Ovary (tissue), 9 donors: ENCODE results near the gene CREM. TPM values are rescaled to one million over a fixed set of nuclear protein-coding genes. Genes with fewer than 3 reads are reported as not detected.

ENCODE experiments used
- DNase-seq, 5 donors: peaks; one replicate each; pipeline ENCODE4 v3.0.0-alpha.2; 2019 to 2020
- H3K27ac ChIP-seq, 2 donors: fragments of 200-600 bp; one replicate each; pipeline versions ENCODE4 v1.5.1 to v1.8.0; 2019 to 2022
- H3K27me3 ChIP-seq: fragments of 200-600 bp; one replicate; pipeline ENCODE4 v1.8.0; 2022
- H3K36me3 ChIP-seq: fragments of 200-600 bp; sonication (generic); one replicate; pipeline ENCODE4 v1.5.1; 2019
- H3K4me1 ChIP-seq: one replicate; pipeline ENCODE4 v1.8.1; 2013; ENCODE audit warnings: mild to moderate bottlenecking, moderate library complexity; ENCODE audit not compliant: insufficient read depth
- H3K4me3 ChIP-seq: fragments of 200-600 bp; sonication (generic); one replicate; pipeline ENCODE4 v1.5.1; 2017
- H3K9me3 ChIP-seq, 2 donors: fragments of 200-600 bp in 1 of 2; sonication (generic) in 1 of 2; one replicate each; pipeline versions ENCODE4 v1.5.1 to v1.8.1; 2013 to 2019; ENCODE audit warnings: mild to moderate bottlenecking in 1 of 2, moderate library complexity in 1 of 2
- EP300 ChIP-seq: sonication (generic); formaldehyde crosslinking; IDR thresholded peaks from one replicate; pipeline ENCODE4 v1.6.1; 2017; ENCODE audit warnings: antibody characterized with exemption
- POLR2A ChIP-seq: fragments of 450-650 bp; IDR thresholded peaks from one replicate; pipeline ENCODE4 v1.6.1; 2017; ENCODE audit warnings: antibody characterized with exemption, mild to moderate bottlenecking, moderate library complexity
- WGBS, 3 donors: extraction: QIAGEN DNeasy Blood & Tissue Kit in 1 of 3; methylation state at CpG; one replicate each; pipeline versions ENCODE4 v1.1.5 to v1.1.7; 2013 to 2017; 5-methylcytosine and 5-hydroxymethylcytosine counted together
- intact Hi-C, 4 donors: fragments of 100-400 bp; cut with DNase I; formaldehyde crosslinking; loops; one replicate each; pipeline versions ENCODE4 v1.11.0 to v1.15.1; 2022 to 2023
- polyA plus RNA-seq, 2 donors: library from polyadenylated mRNA; stranded (reverse); fragments of 200-250 nt in 1 of 2; fragments of 350-450 nt in 1 of 2; fragmentation: Illumina TruSeq in 1 of 2; extraction: RNeasy Lipid Tissue Mini Kit (QIAGEN cat#74804) in 1 of 2; gene quantifications; one replicate each; pipeline ENCODE4 v1.2.3, GENCODE V29; 2013 to 2014
- total RNA-seq, 7 donors: library from RNA; depleted of rRNA in 2 of 7; stranded (reverse); fragments of >200 nt in 2 of 7; fragmentation: NEBNext Ultra II Directional in 3 of 7; extraction: Animal tissue kit (Norgen Biotek cat#: 25700) in 3 of 7; gene quantifications; one replicate each; pipeline versions ENCODE4 v1.1.0 to v1.2.4, GENCODE V29; 2016 to 2023
- TF ChIP-seq, protein P1 (sequence below), 3 donors: fragments of 450-650 bp in 2 of 3; fragments of 200-600 bp in 1 of 3; IDR thresholded peaks; one replicate each; pipeline versions ENCODE4 v1.5.1 to v1.8.0; 2016 to 2022; ENCODE audit warnings: antibody characterized with exemption in 3 of 3, mild to moderate bottlenecking in 1 of 3
- donor health status: DM: no; HTN: no; CAD: no; lungs with moderate emphysema.
- donor health status: DM: no; HTN: no; CAD: no.
- donor health status: Bipolar disorder and iron deficiency.
- donor health status: DM: yes; HTN: yes; CAD: no.
- donor health status: DM: no; HTN: no; CAD: no.
- donor health status: DM: yes; HTN: yes; CAD: no.

CREM gene
- total and polyA plus RNA-seq, 9 donors, result 24.4 to 87.2 (median 41.5) TPM

DNA sequence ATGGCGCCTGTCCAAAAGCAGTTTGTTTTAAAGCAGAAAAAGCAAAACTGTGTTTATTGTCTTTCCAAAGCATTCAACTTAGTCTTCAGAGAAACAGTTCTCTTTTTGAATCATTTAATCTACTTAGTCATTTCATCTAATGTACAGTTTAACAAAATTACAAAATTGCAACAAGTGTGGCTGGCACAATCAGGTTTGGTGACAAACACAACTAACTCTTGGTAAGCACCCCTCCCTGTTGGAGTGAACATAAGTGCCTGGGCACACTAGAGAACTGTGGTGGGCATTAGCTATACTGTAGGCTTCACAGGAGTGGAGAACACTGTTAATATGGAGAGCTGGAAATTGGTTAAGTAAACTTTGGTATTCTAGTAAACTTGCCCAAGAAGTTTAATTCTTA, 6.9 kb downstream of the CREM start:
- intact Hi-C loops, result no loop called here
- TF ChIP-seq POLR2A, result no peak
- TF ChIP-seq, protein P1, sequence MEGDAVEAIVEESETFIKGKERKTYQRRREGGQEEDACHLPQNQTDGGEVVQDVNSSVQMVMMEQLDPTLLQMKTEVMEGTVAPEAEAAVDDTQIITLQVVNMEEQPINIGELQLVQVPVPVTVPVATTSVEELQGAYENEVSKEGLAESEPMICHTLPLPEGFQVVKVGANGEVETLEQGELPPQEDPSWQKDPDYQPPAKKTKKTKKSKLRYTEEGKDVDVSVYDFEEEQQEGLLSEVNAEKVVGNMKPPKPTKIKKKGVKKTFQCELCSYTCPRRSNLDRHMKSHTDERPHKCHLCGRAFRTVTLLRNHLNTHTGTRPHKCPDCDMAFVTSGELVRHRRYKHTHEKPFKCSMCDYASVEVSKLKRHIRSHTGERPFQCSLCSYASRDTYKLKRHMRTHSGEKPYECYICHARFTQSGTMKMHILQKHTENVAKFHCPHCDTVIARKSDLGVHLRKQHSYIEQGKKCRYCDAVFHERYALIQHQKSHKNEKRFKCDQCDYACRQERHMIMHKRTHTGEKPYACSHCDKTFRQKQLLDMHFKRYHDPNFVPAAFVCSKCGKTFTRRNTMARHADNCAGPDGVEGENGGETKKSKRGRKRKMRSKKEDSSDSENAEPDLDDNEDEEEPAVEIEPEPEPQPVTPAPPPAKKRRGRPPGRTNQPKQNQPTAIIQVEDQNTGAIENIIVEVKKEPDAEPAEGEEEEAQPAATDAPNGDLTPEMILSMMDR (IDR thresholded peaks at IDR 0.05), result no peak
- TF ChIP-seq EP300, result no peak
- Histone ChIP-seq H3K9me3 (no peaks in the 10 kb centered on the region), H3K27me3 (no peaks in the 10 kb centered on the region), H3K27ac (no peak overlapping the region), H3K4me1 (peaks cover 3% of the 10 kb centered on the region), H3K4me3 (no peak overlapping the region), H3K36me3 (no peaks in the 10 kb centered on the region)
- WGBS, 3 donors, result 89 to 98% (median 93%) methylated on average over 1 of the region's 1 CpG
- DNase-seq, result no peak

DNA sequence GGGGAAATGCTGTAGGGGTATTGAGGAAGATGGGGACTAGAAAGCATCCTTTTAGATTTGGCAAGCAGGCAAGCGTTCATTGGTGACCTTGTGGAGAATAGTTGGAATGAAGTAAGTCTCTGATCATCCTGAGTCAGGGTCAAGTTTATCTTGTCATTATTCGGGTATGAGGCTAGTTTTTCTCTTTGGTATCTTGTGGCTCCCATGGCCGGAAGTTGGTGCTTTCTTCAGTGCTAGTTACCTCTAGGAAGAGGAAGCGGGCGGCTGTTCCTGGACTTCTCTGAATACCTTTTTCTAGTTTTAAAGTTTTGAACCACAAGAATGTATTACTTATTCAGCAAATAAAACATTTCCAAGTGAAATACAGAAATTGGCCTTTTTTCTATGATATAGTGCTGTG, 9.2 kb downstream of the CREM start:
- DNase-seq, result no peak
- WGBS, 3 donors, result 48 to 61% (median 50%) methylated on average over 5 of the region's 5 CpGs
- H3K4me3 ChIP-seq, result no peak overlapping the region
- TF ChIP-seq POLR2A (no peak), EP300 (no peak)
- TF ChIP-seq, protein P1 (IDR thresholded peaks at IDR 0.05), result no peak
- no peaks in the 10 kb centered on the region for H3K27me3 ChIP-seq
- H3K9me3 ChIP-seq, result no peaks in the 10 kb centered on the region
- intact Hi-C loops, result no loop called here
- H3K4me1 ChIP-seq, result no peaks in the 10 kb centered on the region
- no peak overlapping the region for H3K27ac ChIP-seq
- no peaks in the 10 kb centered on the region for H3K36me3 ChIP-seq

DNA sequence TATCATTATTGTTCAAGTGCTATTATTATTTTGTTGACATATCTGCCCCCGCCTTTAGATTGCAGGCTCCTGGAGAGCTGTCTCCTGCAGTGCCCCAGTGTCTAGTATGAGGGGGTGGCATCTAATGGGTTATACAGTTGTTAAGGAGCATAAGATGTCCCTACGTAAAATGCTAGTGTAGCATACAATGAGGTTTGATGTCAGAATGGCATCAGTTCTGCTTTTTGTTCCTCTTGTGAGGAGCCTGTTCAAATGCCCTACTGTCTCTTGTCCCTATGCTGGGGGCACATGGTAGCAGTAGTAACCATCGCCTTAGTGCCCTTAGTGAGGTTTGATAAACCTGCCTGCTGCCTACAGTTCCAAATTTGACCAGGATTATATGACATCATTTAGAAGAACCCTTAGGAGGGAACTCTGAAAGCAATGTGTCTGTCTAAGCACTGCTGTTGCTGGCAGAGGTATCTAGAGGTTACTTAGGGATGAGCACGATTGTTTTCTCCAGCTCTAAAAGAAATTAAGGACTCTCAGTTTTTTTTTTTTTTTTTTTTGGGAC, 9.7 kb downstream of the CREM start:
- H3K4me3 ChIP-seq, result no peak overlapping the region
- H3K27me3 ChIP-seq, result no peaks in the 10 kb centered on the region
- 82 to 89% (median 87%) methylated on average over 4 of the region's 4 CpGs for WGBS, 3 donors
- no peak overlapping the region for H3K27ac ChIP-seq
- no peaks in the 10 kb centered on the region for H3K36me3 ChIP-seq
- no peaks in the 10 kb centered on the region for H3K4me1 ChIP-seq
- H3K9me3 ChIP-seq, result no peaks in the 10 kb centered on the region
- TF ChIP-seq, protein P1 (IDR thresholded peaks at IDR 0.05), result no peak
- TF ChIP-seq EP300 (no peak), POLR2A (no peak)
- intact Hi-C loops, result no loop called here
- no peak for DNase-seq

- Histone ChIP-seq H3K9me3 (no peaks in the 10 kb centered on the region), H3K36me3 (no peaks in the 10 kb centered on the region), H3K27me3 (no peaks in the 10 kb centered on the region), H3K4me3 (no peak overlapping the region), H3K4me1 (no peaks in the 10 kb centered on the region), H3K27ac (no peak overlapping the region)
- TF ChIP-seq POLR2A (no peak), EP300 (no peak)
- TF ChIP-seq, protein P1 (IDR thresholded peaks at IDR 0.05), result no peak
- DNase-seq, result no peak
- 88 to 91% (median 90%) methylated on average over 6 of the region's 6 CpGs for WGBS, 3 donors
- intact Hi-C loops, result no loop called here
These were observed 13.5 kb downstream of the CREM start for GRCh38 chr10:35140126-35140525.
